Caco-2 (cell line): Measurements from ENCODE around the gene ATP10B. TPM values are rescaled to one million over a fixed set of nuclear protein-coding genes. Genes with fewer than 3 reads are reported as not detected.

ENCODE experiments used
- BruUV-seq: library from RNA; stranded (reverse); fragments of 400-500 nt; replicated peaks from 2 replicates; lab custom pipeline; 2021; lab: Mats Ljungman, UMichigan
- CTCF ChIA-PET: fragments of 300-600 bp; sonication (Branson Sonifier 250); formaldehyde crosslinking; loops from one replicate; lab custom pipeline; 2022; ENCODE audit warnings: antibody characterized with exemption; lab: Charles Lee
- POLR2A ChIA-PET: fragments of 300-600 bp; sonication (Branson Sonifier 250); formaldehyde crosslinking; loops from one replicate; lab custom pipeline; 2022; ENCODE audit warnings: antibody characterized with exemption; lab: Charles Lee
- DNase-seq, 2 experiments: peaks; one replicate each; pipeline versions ENCODE4 v3.0.0 to v3.0.0-alpha.2; 2020 to 2022
- H3K27me3 ChIP-seq: replicated peaks from 2 replicates; pipeline ENCODE4 v1.6.0; 2011; ENCODE audit warnings: low read length; ENCODE audit not compliant: control insufficient read depth, insufficient read depth
- H3K36me3 ChIP-seq: 2 replicates; pipeline ENCODE4 v1.5.1; 2011; ENCODE audit warnings: low read length; ENCODE audit not compliant: control insufficient read depth, insufficient read depth
- H3K4me1 ChIP-seq: fragments of 250-450 bp; sonication (Bioruptor Pico); 2 replicates; pipeline ENCODE4 v1.5.1; 2020; ENCODE audit warnings: mild to moderate bottlenecking
- H3K4me3 ChIP-seq: 2 replicates; pipeline ENCODE4 v1.5.1; 2011; ENCODE audit warnings: low read depth, mild to moderate bottlenecking, control low read depth, low read length
- H3K9me3 ChIP-seq: fragments of 250-450 bp; sonication (Bioruptor Pico); 2 replicates; pipeline ENCODE4 v1.5.1; 2020; ENCODE audit warnings: mild to moderate bottlenecking, moderate library complexity
- H3K27ac Mint-ChIP-seq: one replicate; pipeline ENCODE4 v1.8.0; 2022; ENCODE audit warnings: mixed read lengths; ENCODE audit not compliant: unreplicated experiment
- H3K27me3 Mint-ChIP-seq: one replicate; pipeline ENCODE4 v1.8.0; 2022; ENCODE audit warnings: mixed read lengths; ENCODE audit not compliant: insufficient read depth, unreplicated experiment
- H3K36me3 Mint-ChIP-seq: one replicate; pipeline ENCODE4 v1.8.0; 2022; ENCODE audit warnings: mild to moderate bottlenecking, mixed read lengths; ENCODE audit not compliant: insufficient read depth, unreplicated experiment
- H3K4me1 Mint-ChIP-seq: one replicate; pipeline ENCODE4 v1.8.0; 2022; ENCODE audit warnings: low read depth, mixed read lengths; ENCODE audit not compliant: unreplicated experiment
- H3K4me3 Mint-ChIP-seq: one replicate; pipeline ENCODE4 v1.8.0; 2022; ENCODE audit warnings: mild to moderate bottlenecking, moderate library complexity, mixed read lengths; ENCODE audit not compliant: unreplicated experiment
- H3K9me3 Mint-ChIP-seq: one replicate; pipeline ENCODE4 v1.8.0; 2022; ENCODE audit warnings: mixed read lengths; ENCODE audit not compliant: unreplicated experiment
- intact Hi-C: fragments of 100-400 bp; cut with micrococcal nuclease; formaldehyde crosslinking; loops from one replicate; pipeline ENCODE4 v1.10.0; 2022; ENCODE audit not compliant: unreplicated experiment
- total RNA-seq: library from RNA; stranded (reverse); gene quantifications from 2 replicates; pipeline ENCODE4 v1.2.3, GENCODE V29; 2022
- TF ChIP-seq, protein P1 (sequence below), 2 experiments: fragments of 200-600 bp in 1 of 2; IDR thresholded peaks; 1 replicate in 1 of 2; 2 replicates in 1 of 2; pipeline versions ENCODE4 v1.5.1 to v1.8.0; 2011 to 2022; ENCODE audit warnings: antibody characterized with exemption in 1 of 2, control low read depth in 1 of 2, inconsistent platforms in 1 of 2, low read depth in 1 of 2, low read length in 1 of 2, mild to moderate bottlenecking in 1 of 2, moderate library complexity in 1 of 2; ENCODE audit not compliant: insufficient read depth in 1 of 2, severe bottlenecking in 1 of 2, unreplicated experiment in 1 of 2

ATP10B gene
- total RNA-seq, 1 experiment from 2014 or later = 0.43 TPM

DNA sequence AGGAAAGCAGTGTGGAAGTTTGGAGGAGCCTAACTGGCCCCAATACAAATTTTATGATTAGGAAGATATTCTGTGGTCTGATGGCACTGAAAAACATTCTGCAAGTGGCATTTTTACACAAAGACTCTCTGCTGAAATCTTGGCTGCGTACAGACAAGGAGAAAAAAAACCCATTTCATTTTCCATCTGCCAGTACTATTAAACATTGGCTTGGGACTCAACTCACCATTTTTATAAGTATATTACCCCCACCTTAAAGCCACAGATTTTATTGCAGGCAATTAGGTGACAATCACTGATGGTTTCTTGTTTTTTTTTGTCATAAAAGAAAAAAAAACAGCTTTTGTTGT, 223.4 kb downstream of the ATP10B start:
- Histone ChIP-seq H3K4me1 (no peaks in the 10 kb centered on the region), H3K27me3 (no peaks in the 10 kb centered on the region), H3K9me3 (no peaks in the 10 kb centered on the region), H3K36me3 (no peaks in the 10 kb centered on the region), H3K4me3 (no peak overlapping the region)
- CTCF ChIA-PET = no interaction called here
- Mint-ChIP-seq H3K27ac (no peak overlapping the region), H3K27me3 (peaks cover 11% of the 10 kb centered on the region), H3K4me3 (no peak overlapping the region), H3K9me3 (no peaks in the 10 kb centered on the region), H3K36me3 (no peaks in the 10 kb centered on the region), H3K4me1 (no peaks in the 10 kb centered on the region)
- BruUV-seq = no TSS peak
- POLR2A ChIA-PET = no interaction called here
- TF ChIP-seq, protein P1, sequence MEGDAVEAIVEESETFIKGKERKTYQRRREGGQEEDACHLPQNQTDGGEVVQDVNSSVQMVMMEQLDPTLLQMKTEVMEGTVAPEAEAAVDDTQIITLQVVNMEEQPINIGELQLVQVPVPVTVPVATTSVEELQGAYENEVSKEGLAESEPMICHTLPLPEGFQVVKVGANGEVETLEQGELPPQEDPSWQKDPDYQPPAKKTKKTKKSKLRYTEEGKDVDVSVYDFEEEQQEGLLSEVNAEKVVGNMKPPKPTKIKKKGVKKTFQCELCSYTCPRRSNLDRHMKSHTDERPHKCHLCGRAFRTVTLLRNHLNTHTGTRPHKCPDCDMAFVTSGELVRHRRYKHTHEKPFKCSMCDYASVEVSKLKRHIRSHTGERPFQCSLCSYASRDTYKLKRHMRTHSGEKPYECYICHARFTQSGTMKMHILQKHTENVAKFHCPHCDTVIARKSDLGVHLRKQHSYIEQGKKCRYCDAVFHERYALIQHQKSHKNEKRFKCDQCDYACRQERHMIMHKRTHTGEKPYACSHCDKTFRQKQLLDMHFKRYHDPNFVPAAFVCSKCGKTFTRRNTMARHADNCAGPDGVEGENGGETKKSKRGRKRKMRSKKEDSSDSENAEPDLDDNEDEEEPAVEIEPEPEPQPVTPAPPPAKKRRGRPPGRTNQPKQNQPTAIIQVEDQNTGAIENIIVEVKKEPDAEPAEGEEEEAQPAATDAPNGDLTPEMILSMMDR (IDR thresholded peaks at IDR 0.05; ENCODE audit: insufficient read depth in 1 of 2, low read depth in 1 of 2, low read length in 1 of 2, severe bottlenecking in 1 of 2, unreplicated experiment in 1 of 2) = no peak
- intact Hi-C loops = no loop called here
- DNase-seq = no peak

DNA sequence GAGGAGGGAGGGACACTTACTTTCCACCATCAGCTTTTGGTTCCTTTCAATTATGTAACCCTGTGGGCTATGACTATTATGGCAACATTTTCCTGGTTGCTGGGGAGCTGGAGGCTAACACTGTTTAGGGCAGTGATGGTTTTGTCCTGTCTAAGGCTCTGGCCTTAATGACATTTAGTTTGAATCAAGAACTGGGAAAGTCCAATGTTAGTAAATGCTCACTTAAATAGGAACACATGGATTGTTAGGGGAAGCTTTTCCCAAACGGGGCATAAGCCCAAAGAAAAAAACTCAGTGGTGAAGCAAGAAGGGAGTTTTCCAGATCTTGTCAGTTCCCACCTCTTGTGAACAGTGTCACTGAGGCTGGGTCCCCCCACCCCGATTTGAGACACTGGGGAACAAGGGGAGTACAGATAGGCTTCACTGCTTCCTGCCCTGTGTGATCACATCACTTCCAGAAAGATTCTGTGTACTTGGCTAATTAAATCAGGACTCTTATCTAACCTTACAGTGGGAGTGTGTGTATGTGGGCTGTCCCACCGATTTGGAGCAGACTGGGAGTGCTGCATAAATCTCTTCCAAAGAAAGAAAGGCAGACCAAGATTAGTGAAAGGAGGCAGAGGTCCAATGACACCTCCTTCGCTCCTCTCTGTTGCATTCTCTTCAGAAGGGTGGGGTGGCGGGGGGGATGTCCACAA, 223.9 kb downstream of the ATP10B start:
- Mint-ChIP-seq H3K9me3 (no peaks in the 10 kb centered on the region), H3K27ac (no peak overlapping the region), H3K27me3 (peaks cover 12% of the 10 kb centered on the region), H3K4me1 (no peaks in the 10 kb centered on the region), H3K36me3 (no peaks in the 10 kb centered on the region), H3K4me3 (no peak overlapping the region)
- POLR2A ChIA-PET = no interaction called here
- CTCF ChIA-PET = no interaction called here
- Histone ChIP-seq H3K4me3 (no peak overlapping the region), H3K36me3 (no peaks in the 10 kb centered on the region), H3K9me3 (no peaks in the 10 kb centered on the region), H3K4me1 (no peaks in the 10 kb centered on the region), H3K27me3 (no peaks in the 10 kb centered on the region)
- intact Hi-C loops = no loop called here
- no peak for DNase-seq
- TF ChIP-seq, protein P1 (IDR thresholded peaks at IDR 0.05; ENCODE audit: insufficient read depth in 1 of 2, low read depth in 1 of 2, low read length in 1 of 2, severe bottlenecking in 1 of 2, unreplicated experiment in 1 of 2) = no peak
- no TSS peak for BruUV-seq

DNA sequence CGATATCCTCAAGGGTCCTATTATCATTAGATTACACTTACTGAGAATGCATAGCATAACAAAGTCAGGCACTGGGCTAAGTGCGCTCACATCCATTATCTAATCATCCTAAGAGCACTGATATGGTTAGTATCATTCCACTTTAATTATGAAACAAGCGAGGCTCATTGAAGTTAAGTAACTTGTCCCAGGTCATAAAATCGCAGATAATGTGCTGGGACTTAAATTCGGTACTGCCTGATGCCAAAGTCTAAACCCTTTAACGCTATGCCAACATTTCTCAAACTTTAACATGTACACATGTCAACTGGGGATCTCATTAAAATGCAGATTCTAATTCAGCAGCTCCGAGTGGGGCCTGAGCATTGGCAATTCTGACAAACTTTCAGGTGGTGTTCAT, 225.7 kb downstream of the ATP10B start:
- Mint-ChIP-seq H3K36me3 (no peaks in the 10 kb centered on the region), H3K4me3 (no peak overlapping the region), H3K9me3 (no peaks in the 10 kb centered on the region), H3K4me1 (no peaks in the 10 kb centered on the region), H3K27ac (no peak overlapping the region), H3K27me3 (peaks cover 17% of the 10 kb centered on the region)
- Histone ChIP-seq H3K27me3 (no peaks in the 10 kb centered on the region), H3K36me3 (no peaks in the 10 kb centered on the region), H3K9me3 (no peaks in the 10 kb centered on the region), H3K4me3 (no peak overlapping the region), H3K4me1 (no peaks in the 10 kb centered on the region)
- intact Hi-C loops = no loop called here
- DNase-seq = no peak
- CTCF ChIA-PET = no interaction called here
- TF ChIP-seq, protein P1 (IDR thresholded peaks at IDR 0.05; ENCODE audit: insufficient read depth in 1 of 2, low read depth in 1 of 2, low read length in 1 of 2, severe bottlenecking in 1 of 2, unreplicated experiment in 1 of 2) = no peak
- POLR2A ChIA-PET = no interaction called here
- BruUV-seq = no TSS peak
